H1 (cell line): ENCODE results near the gene NUDT6. TPM values are rescaled to one million over a fixed set of nuclear protein-coding genes. Genes with fewer than 3 reads are reported as not detected.

Experiments
- CTCF ChIA-PET: fragments of 300-600 bp; sonication (Branson Sonifier 250); formaldehyde crosslinking; loops from one replicate; lab custom pipeline; 2021; ENCODE audit not compliant: partially characterized antibody; lab: Charles Lee
- POLR2A ChIA-PET: fragments of 300-600 bp; sonication (Branson Sonifier 250); formaldehyde crosslinking; loops from one replicate; lab custom pipeline; 2021; ENCODE audit warnings: inconsistent platforms; ENCODE audit not compliant: partially characterized antibody; lab: Charles Lee
- DNase-seq, 2 experiments: peaks; one replicate each; pipeline versions ENCODE4 v3.0.0 to v3.0.0-alpha.2; 2010 to 2022; ENCODE audit warnings: low spot score in 2 of 2, low read depth in 1 of 2, mixed read lengths in 1 of 2
- FAIRE-seq: peaks from 2 replicates; lab custom pipeline; 2011; peaks lifted over from hg19 to GRCh38; lab: Jason Lieb, UNC
- H2AFZ ChIP-seq: 2 replicates; pipeline ENCODE4 v1.8.1; 2012; ENCODE audit warnings: low read length, inconsistent platforms
- H2AK5ac ChIP-seq: 2 replicates; pipeline ENCODE4 v1.6.1; 2013; ENCODE audit warnings: low read depth, low read length
- H2BK120ac ChIP-seq: replicated peaks from 2 replicates; pipeline ENCODE3; 2013; ENCODE audit warnings: low read depth, low read length, inconsistent platforms
- H2BK12ac ChIP-seq: 2 replicates; pipeline ENCODE4 v1.6.1; 2013; ENCODE audit warnings: low read depth, low read length
- H2BK15ac ChIP-seq: 2 replicates; pipeline ENCODE4 v1.6.1; 2013; ENCODE audit warnings: low read length
- H2BK20ac ChIP-seq: 2 replicates; pipeline ENCODE4 v1.6.1; 2013; ENCODE audit warnings: low read length
- H2BK5ac ChIP-seq: 2 replicates; pipeline ENCODE4 v1.6.1; 2013; ENCODE audit warnings: low read depth, low read length
- H3K14ac ChIP-seq: 2 replicates; pipeline ENCODE4 v1.6.1; 2013; ENCODE audit warnings: inconsistent platforms; ENCODE audit not compliant: insufficient read length
- H3K18ac ChIP-seq: 2 replicates; pipeline ENCODE4 v1.6.1; 2013; ENCODE audit warnings: low read length; ENCODE audit errors: extremely low read depth
- H3K23ac ChIP-seq: 2 replicates; pipeline ENCODE4 v1.6.1; 2013; ENCODE audit warnings: inconsistent platforms; ENCODE audit not compliant: insufficient read length
- H3K23me2 ChIP-seq: 2 replicates; pipeline ENCODE4 v1.6.1; 2013; ENCODE audit warnings: low read depth, low read length
- H3K27ac ChIP-seq: 2 replicates; pipeline ENCODE4 v1.6.1; 2011; ENCODE audit warnings: low read depth, low read length, inconsistent platforms
- H3K27me3 ChIP-seq, 4 experiments: replicated peaks in 1 of 4; 1 replicate in 1 of 4; 2 replicates in 3 of 4; pipeline versions ENCODE4 v1.6.1 to v1.8.1; 2011 to 2013; ENCODE audit warnings: low read length in 3 of 4, mild to moderate bottlenecking in 3 of 4, inconsistent platforms in 2 of 4, mixed read lengths in 2 of 4, moderate library complexity in 1 of 4; ENCODE audit not compliant: control insufficient read depth in 3 of 4, insufficient read depth in 3 of 4; ENCODE audit errors: extremely low read depth in 1 of 4
- H3K36me3 ChIP-seq, 4 experiments: 2 replicates each; pipeline versions ENCODE4 v1.6.1 to v1.8.1; 2011 to 2013; ENCODE audit warnings: mild to moderate bottlenecking in 4 of 4, low read length in 3 of 4, moderate library complexity in 2 of 4, control low read depth in 1 of 4, inconsistent platforms in 1 of 4; ENCODE audit not compliant: insufficient read depth in 4 of 4, control insufficient read depth in 2 of 4
- H3K4ac ChIP-seq: replicated peaks from 2 replicates; pipeline ENCODE3; 2013; ENCODE audit warnings: low read length, low read depth, mixed read lengths, inconsistent platforms; ENCODE audit not compliant: insufficient read length
- H3K4me1 ChIP-seq, 4 experiments: replicated peaks in 1 of 4; 1 replicate in 1 of 4; 2 replicates in 3 of 4; pipeline versions ENCODE4 v1.6.1 to v1.8.1; 2011 to 2013; ENCODE audit warnings: low read length in 3 of 4, inconsistent platforms in 2 of 4, mixed read lengths in 1 of 4; ENCODE audit not compliant: insufficient read depth in 4 of 4, control insufficient read depth in 3 of 4
- H3K4me2 ChIP-seq, 2 experiments: 2 replicates each; pipeline versions ENCODE4 v1.6.1 to v1.8.1; 2011 to 2013; ENCODE audit warnings: low read depth in 2 of 2, low read length in 2 of 2, control low read depth in 1 of 2, inconsistent platforms in 1 of 2, mild to moderate bottlenecking in 1 of 2; ENCODE audit not compliant: insufficient read depth in 1 of 2
- H3K4me3 ChIP-seq, 4 experiments: fragments of 200-600, 300-600 bp in 1 of 4; sonication (generic), shearing (Covaris generic), sonication (Bioruptor Twin) in 1 of 4; 2 replicates each; pipeline versions ENCODE4 v1.5.1 to v1.8.1; 2011 to 2016; ENCODE audit warnings: low read length in 4 of 4, low read depth in 3 of 4, control low read depth in 2 of 4, inconsistent platforms in 2 of 4, mild to moderate bottlenecking in 2 of 4, mixed read lengths in 1 of 4, moderate library complexity in 1 of 4; ENCODE audit not compliant: insufficient read depth in 2 of 4; ENCODE audit errors: extremely low read depth in 1 of 4
- H3K56ac ChIP-seq: replicated peaks from 2 replicates; pipeline ENCODE3; 2013; ENCODE audit warnings: low read depth, mild to moderate bottlenecking, mixed read lengths, low read length, inconsistent platforms; ENCODE audit not compliant: insufficient read length
- H3K79me1 ChIP-seq: 2 replicates; pipeline ENCODE4 v1.6.1; 2013; ENCODE audit warnings: low read depth, low read length, control low read depth
- H3K79me2 ChIP-seq, 2 experiments: 2 replicates each; pipeline versions ENCODE4 v1.6.1 to v1.8.1; 2012 to 2013; ENCODE audit warnings: low read length in 2 of 2, mild to moderate bottlenecking in 2 of 2, inconsistent platforms in 1 of 2; ENCODE audit not compliant: insufficient read depth in 2 of 2, control insufficient read depth in 1 of 2
- H3K9ac ChIP-seq, 4 experiments: replicated peaks in 1 of 4; 1 replicate in 1 of 4; 2 replicates in 3 of 4; pipeline versions ENCODE4 v1.6.1 to v1.8.1; 2011 to 2013; ENCODE audit warnings: low read depth in 3 of 4, low read length in 3 of 4, control low read depth in 2 of 4, mild to moderate bottlenecking in 2 of 4, moderate library complexity in 2 of 4, inconsistent platforms in 1 of 4; ENCODE audit errors: extremely low read depth in 1 of 4
- H3K9me3 ChIP-seq, 2 experiments: 2 replicates each; pipeline versions ENCODE4 v1.6.1 to v1.8.1; 2012 to 2013; ENCODE audit warnings: mild to moderate bottlenecking in 2 of 2, moderate library complexity in 2 of 2, control low read depth in 1 of 2, inconsistent platforms in 1 of 2, low read depth in 1 of 2, low read length in 1 of 2, mixed read lengths in 1 of 2; ENCODE audit not compliant: insufficient read depth in 2 of 2
- H4K20me1 ChIP-seq, 2 experiments: replicated peaks in 1 of 2; 2 replicates each; pipeline versions ENCODE3 to v1.8.1; 2011 to 2013; ENCODE audit warnings: inconsistent platforms in 2 of 2, low read length in 2 of 2, mild to moderate bottlenecking in 1 of 2; ENCODE audit not compliant: insufficient read depth in 2 of 2, control insufficient read depth in 1 of 2
- H4K5ac ChIP-seq: 2 replicates; pipeline ENCODE4 v1.6.1; 2013; ENCODE audit warnings: low read length, low read depth, mixed read lengths, inconsistent platforms; ENCODE audit not compliant: insufficient read length
- H4K8ac ChIP-seq: 2 replicates; pipeline ENCODE4 v1.8.0; 2013; ENCODE audit warnings: mild to moderate bottlenecking, moderate library complexity, low read length, inconsistent platforms; ENCODE audit not compliant: insufficient read depth; ENCODE audit errors: extremely low read depth
- H4K91ac ChIP-seq: replicated peaks from 2 replicates; pipeline ENCODE3; 2013; ENCODE audit warnings: low read length, mixed read lengths, inconsistent platforms; ENCODE audit not compliant: insufficient read length
- BCL11A ChIP-seq, 2 experiments: IDR thresholded peaks; one replicate each; pipeline ENCODE4 v1.6.1; 2011; ENCODE audit warnings: low read depth in 2 of 2, low read length in 2 of 2, mild to moderate bottlenecking in 2 of 2
- CHD1 ChIP-seq: IDR thresholded peaks from 2 replicates; pipeline ENCODE4 v1.6.1; 2012; ENCODE audit warnings: low read depth, low read length, improper control_type of control experiment
- CREB1 ChIP-seq: IDR thresholded peaks from 2 replicates; pipeline ENCODE4 v1.6.1; 2012; ENCODE audit warnings: inconsistent platforms
- FOSL1 ChIP-seq: IDR thresholded peaks from 2 replicates; pipeline ENCODE4 v1.6.1; 2011; ENCODE audit warnings: mild to moderate bottlenecking, low read depth, low read length, moderate library complexity; ENCODE audit not compliant: insufficient read depth
- JUN ChIP-seq: IDR thresholded peaks from 2 replicates; pipeline ENCODE4 v1.6.1; 2011; ENCODE audit warnings: low read depth, mild to moderate bottlenecking, improper control_type of control experiment, low read length
- JUND ChIP-seq: IDR thresholded peaks from 2 replicates; pipeline ENCODE4 v1.6.1; 2011; ENCODE audit warnings: mild to moderate bottlenecking, improper control_type of control experiment, low read length
- RNF2 ChIP-seq: fragments of 200-900, 300-1000 bp; sonication (generic); IDR thresholded peaks from 2 replicates; pipeline ENCODE4 v1.7.1; 2016; ENCODE audit warnings: borderline replicate concordance, low read depth, mild to moderate bottlenecking, antibody characterized with exemption, low read length; ENCODE audit not compliant: poor library complexity, severe bottlenecking; ENCODE audit errors: missing control alignments
- SIX5 ChIP-seq: IDR thresholded peaks from 2 replicates; pipeline ENCODE4 v1.6.1; 2011; ENCODE audit warnings: mild to moderate bottlenecking, low read depth, low read length
- SRF ChIP-seq: IDR thresholded peaks from 2 replicates; pipeline ENCODE4 v1.6.1; 2011; ENCODE audit warnings: mild to moderate bottlenecking, low read depth, low read length, moderate library complexity
- TAF1 ChIP-seq: IDR thresholded peaks from 2 replicates; pipeline ENCODE4 v1.6.1; 2011; ENCODE audit warnings: mild to moderate bottlenecking, low read depth, low read length
- TCF12 ChIP-seq: IDR thresholded peaks from 2 replicates; pipeline ENCODE4 v1.6.1; 2011; ENCODE audit warnings: low read depth, mild to moderate bottlenecking, low read length
- TEAD4 ChIP-seq: IDR thresholded peaks from 2 replicates; pipeline ENCODE4 v1.6.1; 2012; ENCODE audit warnings: low read depth, low read length, inconsistent platforms, mixed read lengths
- WGBS, 2 experiments: shearing (Covaris generic) in 1 of 2; methylation state at CpG; one replicate each; pipeline versions ENCODE4 v1.1.6 to v1.1.7; 2013 to 2015; ENCODE audit warnings: low lambda C conversion rate in 2 of 2, mixed read lengths in 2 of 2, inconsistent platforms in 1 of 2, low coverage in 1 of 2, missing lambda C conversion rate in 1 of 2; ENCODE audit not compliant: insufficient replicate concordance in 2 of 2, insufficient coverage in 1 of 2, insufficient read length in 1 of 2; ENCODE audit errors: extremely low coverage in 1 of 2, missing lambda C conversion rate in 1 of 2; 5-methylcytosine and 5-hydroxymethylcytosine counted together
- polyA plus RNA-seq, 7 experiments: library from polyadenylated mRNA; depleted of rRNA in 3 of 7; stranded (reverse) in 5 of 7; unstranded in 2 of 7; fragments of >200 nt in 5 of 7; fragments of 200-250 nt in 2 of 7; gene quantifications; 1 replicate in 5 of 7; 2 replicates in 1 of 7; 4 replicates in 1 of 7; pipeline versions ENCODE4 v1.2.1 to v1.2.3, GENCODE V29; 2011 to 2013; ENCODE audit warnings: missing spikeins in 2 of 7, mixed read lengths in 2 of 7
- total RNA-seq: library from RNA; stranded (reverse); fragmentation: NEBNext Ultra II Directional; extraction: Animal tissue kit (Norgen Biotek cat#: 25700); gene quantifications from 2 replicates; pipeline ENCODE4 v1.2.1, GENCODE V29; 2021

Gene NUDT6
- total and polyA plus RNA-seq, 2 of the 8 experiments (the other 6 are each of a cell fraction or from before 2014, with no cell fraction given), result 5.0 to 12.4 TPM

DNA sequence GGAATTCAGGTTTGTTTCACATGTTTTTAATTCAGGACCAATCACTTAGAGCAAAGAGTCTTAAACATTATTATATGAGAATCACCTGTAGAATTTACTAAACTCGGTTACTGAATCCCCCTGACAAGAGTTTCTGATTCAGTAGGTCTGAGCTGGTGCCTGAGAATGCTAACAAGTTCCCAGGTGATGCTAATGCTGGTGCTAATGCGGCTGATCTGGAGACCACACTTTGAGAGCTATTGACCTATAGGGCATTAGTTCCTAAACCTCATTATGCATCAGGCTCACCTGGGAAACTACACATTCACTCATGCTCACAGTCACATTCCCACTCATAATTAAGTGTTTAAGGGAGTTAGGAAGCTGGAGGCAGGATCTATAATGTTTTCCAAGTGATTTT, 36.1 kb upstream of the NUDT6 start:
- ChIA-PET CTCF (no interaction called here), POLR2A (no interaction called here)
- no peaks in the 10 kb centered on the region for H3K23me2 ChIP-seq
- no peak overlapping the region for H3K9ac ChIP-seq
- FAIRE-seq (no peak), DNase-seq (no peak)
- H2BK12ac ChIP-seq, result no peak overlapping the region
- H2AK5ac ChIP-seq, result no peak overlapping the region
- H3K36me3 ChIP-seq, result peaks cover 0 to 2% (median 0%) of the 10 kb centered on the region in 4 experiments; a peak in 4 of 8 replicates
- H4K8ac ChIP-seq, result no peak overlapping the region
- no peak overlapping the region for H2BK5ac ChIP-seq
- no peak overlapping the region for H2AFZ ChIP-seq
- H3K9me3 ChIP-seq, result peaks cover 7% of the 10 kb centered on the region in 2 experiments; a peak in 3 of 4 replicates
- peaks cover 0 to 3% of the 10 kb centered on the region in 2 experiments for H4K20me1 ChIP-seq
- 0 out of 4 replicates have a peak, but pooled peaks cover 0 to 2% of the 10 kb centered on the region in 2 experiments for H3K79me2 ChIP-seq
- WGBS, 2 experiments, result 84% methylated on average over 2 of the region's 2 CpGs; no CpG with 5 or more reads in 1 of the 2 experiments
- no peak overlapping the region for H3K27ac ChIP-seq
- no peak overlapping the region for H2BK120ac ChIP-seq
- no peak overlapping the region for H3K18ac ChIP-seq
- TF ChIP-seq RNF2, result no peak
- no peak for TF ChIP-seq TCF12
- TF ChIP-seq TEAD4, result no peak
- no peak for TF ChIP-seq JUN
- TF ChIP-seq SRF, result no peak
- no peak for TF ChIP-seq TAF1
- TF ChIP-seq BCL11A (IDR thresholded peaks at IDR 0.05; ENCODE audit: low read depth in 2 of 2, low read length in 2 of 2), result no peak
- no peak for TF ChIP-seq FOSL1
- TF ChIP-seq JUND, result no peak
- TF ChIP-seq SIX5, result no peak
- no peak for TF ChIP-seq CREB1
- TF ChIP-seq CHD1, result no peak
- H3K23ac ChIP-seq, result no peak overlapping the region
- no peak overlapping the region for H4K91ac ChIP-seq
- no peak overlapping the region for H2BK15ac ChIP-seq
- no peak overlapping the region for H3K4me2 ChIP-seq
- H3K4me1 ChIP-seq, result no peaks in the 10 kb centered on the region
- no peak overlapping the region for H4K5ac ChIP-seq
- H3K4ac ChIP-seq, result no peak overlapping the region
- H3K56ac ChIP-seq, result no peak overlapping the region
- H2BK20ac ChIP-seq, result no peak overlapping the region
- no peak overlapping the region for H3K4me3 ChIP-seq
- no peak overlapping the region for H3K14ac ChIP-seq
- no peaks in the 10 kb centered on the region for H3K79me1 ChIP-seq
- H3K27me3 ChIP-seq, result no peaks in the 10 kb centered on the region
